SK-N-SH (cell line): ENCODE results near the gene ITGB5. TPM values are rescaled to one million over a fixed set of nuclear protein-coding genes. Genes with fewer than 3 reads are reported as not detected.
"Not testable (repeated sequence)": the region's sequence is repeated elsewhere in the genome, so short reads cannot be mapped to it uniquely, and the experiment has no call there.

ENCODE experiments used
- CTCF ChIA-PET: fragments of 300-600, 350-600 bp; formaldehyde crosslinking; extraction: SDS; loops from one replicate; lab custom pipeline; 2021; lab: Yijun Ruan, JAX
- POLR2A ChIA-PET: fragments of 350-600 bp; sonication (Branson Sonifier 250); formaldehyde crosslinking; extraction: SDS; loops from one replicate; lab custom pipeline; 2020; ENCODE audit warnings: antibody characterized with exemption, inconsistent platforms; lab: Yijun Ruan, JAX
- DNase-seq: peaks from one replicate; pipeline ENCODE4 v3.0.0; 2012
- H2AFZ ChIP-seq: fragments of 200-600 bp; sonication (generic); 2 replicates; pipeline ENCODE4 v1.8.1; 2016; ENCODE audit warnings: antibody characterized with exemption, mild to moderate bottlenecking, low read depth
- H3F3A ChIP-seq: fragments of 200-600 bp; sonication (generic); replicated peaks from 2 replicates; pipeline ENCODE3; 2016; ENCODE audit warnings: antibody characterized with exemption, mild to moderate bottlenecking; ENCODE audit not compliant: insufficient read depth
- H3K27ac ChIP-seq, 2 experiments: fragments of 200-500 bp in 1 of 2; fragments of 200-600 bp in 1 of 2; sonication (Bioruptor generic) in 1 of 2; sonication (generic), shearing (Covaris generic) in 1 of 2; 2 replicates each; pipeline versions ENCODE4 v1.5.1 to v1.6.1; 2014 to 2016; ENCODE audit warnings: low read depth in 2 of 2, inconsistent platforms in 1 of 2, low read length in 1 of 2, mild to moderate bottlenecking in 1 of 2, mixed read lengths in 1 of 2
- H3K27me3 ChIP-seq: fragments of 200-600 bp; sonication (generic), shearing (Covaris generic); 2 replicates; pipeline ENCODE4 v1.6.1; 2016; ENCODE audit warnings: mixed run types; ENCODE audit not compliant: insufficient read depth
- H3K36me3 ChIP-seq, 2 experiments: fragments of 200-500 bp in 1 of 2; fragments of 200-600 bp in 1 of 2; sonication (Bioruptor generic) in 1 of 2; sonication (generic) in 1 of 2; replicated peaks in 1 of 2; 2 replicates each; pipeline versions ENCODE3 to v1.5.1; 2014 to 2016; ENCODE audit warnings: low read length in 1 of 2, mild to moderate bottlenecking in 1 of 2; ENCODE audit not compliant: insufficient read depth in 2 of 2, control insufficient read depth in 1 of 2
- H3K4me1 ChIP-seq, 2 experiments: fragments of 200-500 bp in 1 of 2; fragments of 200-600 bp in 1 of 2; sonication (Bioruptor generic) in 1 of 2; sonication (generic), shearing (Covaris generic) in 1 of 2; 2 replicates each; pipeline versions ENCODE4 v1.5.1 to v1.6.1; 2014 to 2016; ENCODE audit warnings: low read depth in 1 of 2, low read length in 1 of 2, mixed run types in 1 of 2; ENCODE audit not compliant: insufficient read depth in 2 of 2, control insufficient read depth in 1 of 2
- H3K4me2 ChIP-seq: fragments of 200-600 bp; sonication (generic), shearing (Covaris generic); 2 replicates; pipeline ENCODE4 v1.6.1; 2017; ENCODE audit warnings: mixed run types
- H3K4me3 ChIP-seq, 2 experiments: fragments of 200-500 bp in 1 of 2; fragments of 200-600 bp in 1 of 2; sonication (Bioruptor generic) in 1 of 2; sonication (generic), shearing (Covaris generic) in 1 of 2; 2 replicates each; pipeline versions ENCODE4 v1.5.1 to v1.8.1; 2014 to 2016; ENCODE audit warnings: low read depth in 2 of 2, inconsistent platforms in 1 of 2, low read length in 1 of 2, mild to moderate bottlenecking in 1 of 2, mixed read lengths in 1 of 2, moderate library complexity in 1 of 2
- H3K79me2 ChIP-seq: fragments of 200-600 bp; sonication (generic); 2 replicates; pipeline ENCODE4 v1.8.1; 2017; ENCODE audit warnings: mild to moderate bottlenecking; ENCODE audit not compliant: insufficient read depth
- H3K9ac ChIP-seq: fragments of 200-600 bp; sonication (generic); 2 replicates; pipeline ENCODE4 v1.6.1; 2017; ENCODE audit warnings: mixed run types
- H3K9me2 ChIP-seq: fragments of 200-600 bp; sonication (generic); 2 replicates; pipeline ENCODE4 v1.6.1; 2017; ENCODE audit warnings: mixed run types
- H3K9me3 ChIP-seq: fragments of 200-600 bp; sonication (generic); 2 replicates; pipeline ENCODE4 v1.6.1; 2017; ENCODE audit warnings: mixed run types, mild to moderate bottlenecking, moderate library complexity
- H4K20me1 ChIP-seq: fragments of 200-600 bp; sonication (generic); 2 replicates; pipeline ENCODE4 v1.6.1; 2017; ENCODE audit warnings: mild to moderate bottlenecking, mixed run types; ENCODE audit not compliant: insufficient read depth
- CHD2 ChIP-seq: fragments of 150-350 bp; IDR thresholded peaks from 2 replicates; pipeline ENCODE4 v1.6.1; 2018; ENCODE audit warnings: low read length; ENCODE audit not compliant: partially characterized antibody
- CTCF ChIP-seq: fragments of 200-600 bp; sonication (generic); IDR thresholded peaks from 2 replicates; pipeline ENCODE4 v1.6.1; 2017; ENCODE audit warnings: antibody characterized with exemption, mild to moderate bottlenecking, moderate library complexity
- ELF1 ChIP-seq: IDR thresholded peaks from 2 replicates; pipeline ENCODE4 v1.4.0; 2012
- EP300 ChIP-seq, 2 experiments: IDR thresholded peaks; 2 replicates each; pipeline versions ENCODE4 v1.4.0 to v1.6.1; 2012; ENCODE audit warnings: borderline replicate concordance in 1 of 2, low read depth in 1 of 2, low read length in 1 of 2
- EZH2phosphoT487 ChIP-seq: fragments of 200-600 bp; sonication (generic); IDR thresholded peaks from 2 replicates; pipeline ENCODE4 v1.6.1; 2017; ENCODE audit warnings: low read depth, mixed run types, mild to moderate bottlenecking, antibody characterized with exemption, moderate library complexity, borderline replicate concordance
- GABPA ChIP-seq: IDR thresholded peaks from 2 replicates; pipeline ENCODE4 v1.4.0; 2012; ENCODE audit warnings: low read depth, mild to moderate bottlenecking
- GATA2 ChIP-seq: sonication (generic); formaldehyde crosslinking; IDR thresholded peaks from 2 replicates; pipeline ENCODE4 v1.5.0; 2020; ENCODE audit warnings: mild to moderate bottlenecking, missing genetic modification reagents
- IRF3 ChIP-seq: fragments of 150-350 bp; IDR thresholded peaks from 2 replicates; pipeline ENCODE4 v1.6.1; 2016; ENCODE audit warnings: mild to moderate bottlenecking, low read depth, low read length
- MAX ChIP-seq: IDR thresholded peaks from 2 replicates; pipeline ENCODE4 v1.4.0; 2012; ENCODE audit warnings: low read depth
- NFIC ChIP-seq: IDR thresholded peaks from 2 replicates; pipeline ENCODE4 v1.4.0; 2012; ENCODE audit warnings: borderline replicate concordance
- NRF1 ChIP-seq: IDR thresholded peaks from 2 replicates; pipeline ENCODE4 v1.6.1; 2012; ENCODE audit warnings: low read depth, mild to moderate bottlenecking, low read length
- PBX3 ChIP-seq: IDR thresholded peaks from 2 replicates; pipeline ENCODE4; 2012
- POLR2AphosphoS5 ChIP-seq: IDR thresholded peaks from 2 replicates; pipeline ENCODE4 v1.6.1; 2012; ENCODE audit warnings: low read depth, low read length
- RAD21 ChIP-seq: IDR thresholded peaks from 2 replicates; pipeline ENCODE4 v1.6.1; 2012; ENCODE audit warnings: mild to moderate bottlenecking, low read length
- RCOR1 ChIP-seq: fragments of 150-350 bp; IDR thresholded peaks from 2 replicates; pipeline ENCODE4 v1.6.1; 2017; ENCODE audit warnings: antibody characterized with exemption, low read length
- REST ChIP-seq: IDR thresholded peaks from 2 replicates; pipeline ENCODE4 v1.6.1; 2012; ENCODE audit warnings: mild to moderate bottlenecking, low read depth, low read length, moderate library complexity
- RFX5 ChIP-seq: IDR thresholded peaks from 2 replicates; pipeline ENCODE4 v1.6.1; 2012; ENCODE audit warnings: mild to moderate bottlenecking, improper control_type of control experiment, low read length
- SMC3 ChIP-seq: IDR thresholded peaks from 2 replicates; pipeline ENCODE4 v1.6.1; 2012; ENCODE audit warnings: low read depth, low read length, improper control_type of control experiment
- TAF1 ChIP-seq: IDR thresholded peaks from 2 replicates; pipeline ENCODE4 v1.6.1; 2012; ENCODE audit warnings: low read depth, mild to moderate bottlenecking, low read length, moderate library complexity, borderline replicate concordance
- TCF12 ChIP-seq: IDR thresholded peaks from 2 replicates; pipeline ENCODE4 v1.4.0; 2012
- WGBS: methylation state at CpG from one replicate; pipeline ENCODE4 v1.1.6; 2017; ENCODE audit warnings: low lambda C conversion rate; 5-methylcytosine and 5-hydroxymethylcytosine counted together
- polyA plus RNA-seq, 3 experiments: library from polyadenylated mRNA; depleted of rRNA; stranded (reverse); fragments of >200 nt; gene quantifications; 2 replicates each; pipeline ENCODE4 v1.2.3, GENCODE V29; 2012

ITGB5 gene
- polyA plus RNA-seq, 1 of the 3 experiments (the other 2 are of a cell fraction): 481 TPM

GRCh38 chr3:124758851-124759635 is 128.1 kb downstream of the ITGB5 start:
- TF ChIP-seq POLR2AphosphoS5: no peak
- TF ChIP-seq RCOR1: no peak
- TF ChIP-seq SMC3: no peak
- TF ChIP-seq EP300 (IDR thresholded peaks at IDR 0.05; ENCODE audit: borderline replicate concordance in 1 of 2, low read depth in 1 of 2, low read length in 1 of 2): no peak
- TF ChIP-seq IRF3: no peak
- no peak for TF ChIP-seq EZH2phosphoT487
- TF ChIP-seq CHD2: no peak
- no peak for TF ChIP-seq PBX3
- TF ChIP-seq ELF1: no peak
- no peak for TF ChIP-seq REST
- no peak for TF ChIP-seq MAX
- TF ChIP-seq RFX5: no peak
- TF ChIP-seq TAF1: no peak
- TF ChIP-seq GATA2 (CRISPR knock-in tag): no peak
- TF ChIP-seq TCF12: no peak
- TF ChIP-seq CTCF: no peak
- no peak for TF ChIP-seq GABPA
- TF ChIP-seq NFIC: no peak
- TF ChIP-seq NRF1: no peak
- TF ChIP-seq RAD21: no peak
- TF ChIP-seq, all 33 proteins: peak for 0
- CTCF ChIA-PET: interaction anchor here (1.3 to 15.4 kb wide), 6 partner anchors 11 to 236 kb away, joined by 3 to 332 read pairs (median 34); no protein-coding TSS in a partner anchor

GRCh38 chr3:124757926-124758325 is 129.2 kb downstream of the ITGB5 start:
- H3K4me3 ChIP-seq, H3K9me2 ChIP-seq, H3K27ac ChIP-seq, POLR2A ChIA-PET, H2AFZ ChIP-seq, DNase-seq, H3K4me2 ChIP-seq, H3K27me3 ChIP-seq, H3K79me2 ChIP-seq, H4K20me1 ChIP-seq, H3K9ac ChIP-seq, H3K9me3 ChIP-seq: not testable (repeated sequence)
- WGBS: 92% methylated on average over 7 of the region's 7 CpGs
- CTCF ChIA-PET: interaction anchor here (0.6 to 15.4 kb wide), 2 partner anchors 146 to 193 kb away, joined by 3 to 332 read pairs; no protein-coding TSS in a partner anchor
- H3K4me1 ChIP-seq: peaks cover 9 to 21% of the 10 kb centered on the region in 2 experiments; a peak in 3 of 4 replicates
- peaks cover 11% of the 10 kb centered on the region for H3F3A ChIP-seq
- H3K36me3 ChIP-seq: peaks cover 6 to 12% of the 10 kb centered on the region in 2 experiments

More at GRCh38 chr3:124758851-124759635, 128.1 kb downstream of the ITGB5 start:
- no peak for DNase-seq
- no peak overlapping the region for H2AFZ ChIP-seq
- WGBS: 84% methylated on average over 5 of the region's 5 CpGs
- POLR2A ChIA-PET: no interaction called here
- H4K20me1 ChIP-seq: no peaks in the 10 kb centered on the region
- H3K36me3 ChIP-seq: peaks cover 16 to 23% of the 10 kb centered on the region in 2 experiments
- no peaks in the 10 kb centered on the region for H3K27me3 ChIP-seq
- no peak overlapping the region for H3K4me2 ChIP-seq
- H3K79me2 ChIP-seq: no peaks in the 10 kb centered on the region
- peaks cover 16% of the 10 kb centered on the region for H3F3A ChIP-seq
- no peak overlapping the region for H3K4me3 ChIP-seq
- no peak overlapping the region for H3K27ac ChIP-seq
- no peaks in the 10 kb centered on the region for H3K9me3 ChIP-seq
- no peaks in the 10 kb centered on the region for H3K9me2 ChIP-seq
- H3K4me1 ChIP-seq: peaks cover 9 to 32% of the 10 kb centered on the region in 2 experiments; a peak in 3 of 4 replicates
- H3K9ac ChIP-seq: no peak overlapping the region
